ENCODE results near the gene TRIM75. TPM values are rescaled to one million over a fixed set of nuclear protein-coding genes. Genes with fewer than 3 reads are reported as not detected.

Gene TRIM75
- total and polyA plus RNA-seq, 2 donors (not counting 1 experiment from before 2014, with no cell fraction given), result not detected

GRCh38 chr4:165055601-165056000, 1.9 kb downstream of the TRIM75 start:
- Histone ChIP-seq H3K4me2 (ENCODE audit: extremely low read depth, insufficient read depth, low read length) (no peak overlapping the region), H3K9ac (ENCODE audit: insufficient read depth, low read length) (no peak overlapping the region), H4K20me1 (ENCODE audit: control insufficient read depth, extremely low read depth, insufficient read depth, low read length) (no peaks in the 10 kb centered on the region), H3K79me2 (ENCODE audit: control insufficient read depth, insufficient read depth, low read length) (no peaks in the 10 kb centered on the region), H3K27me3 (ENCODE audit: control insufficient read depth, insufficient read depth, low read length) (no peaks in the 10 kb centered on the region), H2AFZ (ENCODE audit: low read length) (no peak overlapping the region), H3K4me1 (ENCODE audit: control insufficient read depth, extremely low read depth, insufficient read depth, low read length) (no peaks in the 10 kb centered on the region), H3K27ac (ENCODE audit: insufficient read depth, low read length) (no peak overlapping the region), H3K36me3 (ENCODE audit: control insufficient read depth, insufficient read depth, low read length) (no peaks in the 10 kb centered on the region), H3K4me3 (replicated peaks in 1 of 4; ENCODE audit: control extremely low read depth in 1 of 4, insufficient read depth in 1 of 4, low read depth in 3 of 4, low read length in 4 of 4) (no peak overlapping the region), H3K9me3 (ENCODE audit: control insufficient read depth, insufficient read depth, low read depth, low read length) (no peaks in the 10 kb centered on the region)
- no peak for DNase-seq (ENCODE audit: low read depth in 2 of 2)
- TF ChIP-seq CTCF (conservative IDR thresholded peaks at IDR 0.05 in 1 of 2, IDR thresholded peaks at IDR 0.05 in 1 of 2; ENCODE audit: low read depth in 1 of 2, low read length in 2 of 2) (no peak), EZH2 (IDR thresholded peaks at IDR 0.05; ENCODE audit: low read length, missing control alignments) (no peak)

- H2AFZ ChIP-seq (ENCODE audit: low read length), result no peak overlapping the region
- no peak overlapping the region for H3K4me3 ChIP-seq (replicated peaks in 1 of 4; ENCODE audit: control extremely low read depth in 1 of 4, insufficient read depth in 1 of 4, low read depth in 3 of 4, low read length in 4 of 4)
- H3K9me3 ChIP-seq (ENCODE audit: control insufficient read depth, insufficient read depth, low read depth, low read length), result no peaks in the 10 kb centered on the region
- H3K4me1 ChIP-seq (ENCODE audit: control insufficient read depth, extremely low read depth, insufficient read depth, low read length), result no peaks in the 10 kb centered on the region
- no peak overlapping the region for H3K4me2 ChIP-seq (ENCODE audit: extremely low read depth, insufficient read depth, low read length)
- no peaks in the 10 kb centered on the region for H3K79me2 ChIP-seq (ENCODE audit: control insufficient read depth, insufficient read depth, low read length)
- H4K20me1 ChIP-seq (ENCODE audit: control insufficient read depth, extremely low read depth, insufficient read depth, low read length), result no peaks in the 10 kb centered on the region
- no peak overlapping the region for H3K27ac ChIP-seq (ENCODE audit: insufficient read depth, low read length)
- no peaks in the 10 kb centered on the region for H3K27me3 ChIP-seq (ENCODE audit: control insufficient read depth, insufficient read depth, low read length)
- no peaks in the 10 kb centered on the region for H3K36me3 ChIP-seq (ENCODE audit: control insufficient read depth, insufficient read depth, low read length)
- no peak overlapping the region for H3K9ac ChIP-seq (ENCODE audit: insufficient read depth, low read length)
- TF ChIP-seq CTCF (conservative IDR thresholded peaks at IDR 0.05 in 1 of 2, IDR thresholded peaks at IDR 0.05 in 1 of 2; ENCODE audit: low read depth in 1 of 2, low read length in 2 of 2) (no peak), EZH2 (IDR thresholded peaks at IDR 0.05; ENCODE audit: low read length, missing control alignments) (no peak)
- DNase-seq (ENCODE audit: low read depth in 2 of 2), result no peak
Measured at GRCh38 chr4:165058666-165059065, 5.0 kb downstream of the TRIM75 start.

- H3K4me3 ChIP-seq (replicated peaks in 1 of 4; ENCODE audit: control extremely low read depth in 1 of 4, insufficient read depth in 1 of 4, low read depth in 3 of 4, low read length in 4 of 4), result no peak overlapping the region
- TF ChIP-seq CTCF (conservative IDR thresholded peaks at IDR 0.05 in 1 of 2, IDR thresholded peaks at IDR 0.05 in 1 of 2; ENCODE audit: low read depth in 1 of 2, low read length in 2 of 2) (no peak), EZH2 (IDR thresholded peaks at IDR 0.05; ENCODE audit: low read length, missing control alignments) (no peak)
- no peak overlapping the region for H3K4me2 ChIP-seq (ENCODE audit: extremely low read depth, insufficient read depth, low read length)
- H3K36me3 ChIP-seq (ENCODE audit: control insufficient read depth, insufficient read depth, low read length), result no peaks in the 10 kb centered on the region
- H3K9ac ChIP-seq (ENCODE audit: insufficient read depth, low read length), result no peak overlapping the region
- no peaks in the 10 kb centered on the region for H3K79me2 ChIP-seq (ENCODE audit: control insufficient read depth, insufficient read depth, low read length)
- no peaks in the 10 kb centered on the region for H3K4me1 ChIP-seq (ENCODE audit: control insufficient read depth, extremely low read depth, insufficient read depth, low read length)
- no peaks in the 10 kb centered on the region for H3K9me3 ChIP-seq (ENCODE audit: control insufficient read depth, insufficient read depth, low read depth, low read length)
- H4K20me1 ChIP-seq (ENCODE audit: control insufficient read depth, extremely low read depth, insufficient read depth, low read length), result no peaks in the 10 kb centered on the region
- no peak overlapping the region for H2AFZ ChIP-seq (ENCODE audit: low read length)
- H3K27ac ChIP-seq (ENCODE audit: insufficient read depth, low read length), result no peak overlapping the region
- DNase-seq (ENCODE audit: low read depth in 2 of 2), result no peak
- no peaks in the 10 kb centered on the region for H3K27me3 ChIP-seq (ENCODE audit: control insufficient read depth, insufficient read depth, low read length)
Measured at GRCh38 chr4:165059386-165059785, 5.7 kb downstream of the TRIM75 start.

All from fibroblast of lung (primary cell).